GM21423 (cell line): ENCODE data around the gene GLCE.
"Not testable (repeated sequence)": the region's sequence is repeated elsewhere in the genome, so short reads cannot be mapped to it uniquely, and the experiment has no call there.

ENCODE experiments used
- ATAC-seq: cut with Tn5 transposase; IDR thresholded peaks from one replicate; pipeline ENCODE4 v1.9.1; 2021; ENCODE audit warnings: mild to moderate bottlenecking, moderate library complexity; ENCODE audit not compliant: unreplicated experiment

The GLCE gene

DNA sequence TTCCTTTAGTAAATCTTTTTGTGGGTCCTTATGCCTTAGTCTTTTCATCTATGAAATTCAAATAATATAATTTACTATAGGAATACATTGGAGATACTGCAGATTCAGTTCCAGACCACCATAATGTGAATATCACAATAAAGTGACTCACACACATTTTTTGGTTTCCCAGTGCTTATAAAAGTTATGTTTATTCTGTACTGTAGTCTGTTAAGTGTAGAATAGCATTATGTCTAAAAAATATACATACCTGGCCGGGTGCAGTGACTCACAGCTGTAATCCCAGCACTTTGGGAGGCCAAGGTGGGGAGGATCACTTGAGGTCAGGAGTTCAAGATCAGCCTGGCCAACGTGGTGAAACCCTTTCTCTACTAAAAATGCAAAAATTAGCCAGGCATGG, 84.4 kb downstream of the GLCE start:
- no peak for ATAC-seq

DNA sequence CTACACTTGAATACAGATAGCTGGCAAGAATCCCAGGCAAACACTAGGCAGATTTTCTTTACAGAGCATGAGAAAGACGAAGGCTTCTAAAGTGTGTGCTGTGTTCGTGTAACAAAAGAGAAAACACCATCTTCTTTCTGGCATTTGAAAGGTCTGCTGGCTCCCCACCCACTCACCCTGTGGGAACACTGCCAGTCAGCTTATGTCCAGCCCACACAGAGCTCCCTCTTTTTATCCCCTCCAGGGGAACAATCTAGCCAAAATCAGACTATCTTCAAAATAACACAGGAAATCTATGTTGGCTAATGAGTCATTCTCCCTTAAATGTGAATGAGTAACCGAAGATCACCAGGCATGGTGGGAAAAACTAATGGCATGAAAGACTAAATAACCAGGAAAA, 92.7 kb downstream of the GLCE start:
- no peak for ATAC-seq

DNA sequence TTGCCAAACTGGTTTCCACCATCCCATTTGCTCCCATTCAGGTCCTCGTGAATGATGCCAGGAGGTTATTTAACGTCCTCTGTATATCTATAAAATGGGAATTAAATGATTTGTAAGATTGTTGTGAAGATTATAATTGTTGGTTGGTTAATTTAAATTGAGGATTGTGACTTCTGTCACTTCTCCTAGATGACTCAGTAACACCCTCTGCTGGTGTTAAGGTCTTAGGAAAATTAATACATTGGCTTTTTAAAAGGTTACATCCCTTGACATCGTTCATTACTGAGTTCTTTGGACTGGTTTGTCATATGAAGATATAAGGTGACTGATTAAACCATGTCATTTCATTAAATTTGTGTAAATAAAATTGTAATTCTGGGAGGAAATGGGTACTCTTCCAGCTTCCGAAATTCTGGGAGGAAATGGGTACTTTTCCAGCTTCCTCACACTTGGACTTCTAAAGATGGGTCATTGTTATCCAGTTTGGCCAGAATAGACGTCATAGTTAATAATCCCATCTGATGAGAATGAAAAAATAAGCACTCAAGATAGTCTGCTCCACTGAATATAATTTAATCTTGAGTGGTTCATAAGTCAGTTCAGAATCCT, 105.0 kb downstream of the GLCE start:
- ATAC-seq: no peak

- no peak for ATAC-seq
These were observed 110.8 kb downstream of the GLCE start for GRCh38 chr15:69271217-69271616.

DNA sequence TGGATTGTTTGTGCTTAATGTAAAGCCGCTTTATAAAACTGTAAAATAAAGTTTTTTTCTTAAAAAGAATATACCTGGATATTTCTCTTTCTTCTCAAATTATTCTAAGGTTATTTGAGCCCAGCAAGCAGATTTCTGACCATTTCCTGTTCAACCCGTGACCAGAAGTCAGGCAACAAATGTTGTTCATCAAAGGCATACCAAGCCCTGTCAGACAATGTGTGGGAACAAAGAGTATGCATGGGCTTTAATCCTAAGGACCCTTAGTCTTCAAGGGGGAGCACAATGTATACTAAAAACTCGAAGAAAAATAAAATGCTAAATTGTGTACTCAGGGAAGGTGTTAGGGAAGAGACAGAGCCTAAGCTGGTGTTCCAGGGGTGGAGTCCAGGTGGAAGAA, 111.7 kb downstream of the GLCE start:
- no peak for ATAC-seq

DNA sequence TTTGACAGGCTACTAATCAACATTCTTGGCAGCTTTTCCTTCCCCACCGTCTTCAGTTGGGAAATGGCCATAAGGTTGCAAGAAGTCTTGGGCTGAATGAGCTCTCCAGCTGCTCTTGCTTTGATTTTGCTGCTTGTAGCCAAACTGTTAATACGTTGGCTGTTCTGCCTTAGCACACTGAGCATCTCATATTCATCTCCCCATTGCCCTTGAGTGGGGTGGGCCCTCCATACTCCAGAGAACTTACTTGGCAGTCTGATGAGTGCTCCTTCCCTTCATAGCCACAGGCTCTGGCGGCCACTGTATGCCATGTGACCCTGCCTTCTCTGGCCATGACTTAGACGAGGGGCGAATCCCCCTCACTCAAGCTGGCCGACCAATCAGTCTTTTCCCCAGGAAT, 112.5 kb downstream of the GLCE start:
- ATAC-seq: no peak

DNA sequence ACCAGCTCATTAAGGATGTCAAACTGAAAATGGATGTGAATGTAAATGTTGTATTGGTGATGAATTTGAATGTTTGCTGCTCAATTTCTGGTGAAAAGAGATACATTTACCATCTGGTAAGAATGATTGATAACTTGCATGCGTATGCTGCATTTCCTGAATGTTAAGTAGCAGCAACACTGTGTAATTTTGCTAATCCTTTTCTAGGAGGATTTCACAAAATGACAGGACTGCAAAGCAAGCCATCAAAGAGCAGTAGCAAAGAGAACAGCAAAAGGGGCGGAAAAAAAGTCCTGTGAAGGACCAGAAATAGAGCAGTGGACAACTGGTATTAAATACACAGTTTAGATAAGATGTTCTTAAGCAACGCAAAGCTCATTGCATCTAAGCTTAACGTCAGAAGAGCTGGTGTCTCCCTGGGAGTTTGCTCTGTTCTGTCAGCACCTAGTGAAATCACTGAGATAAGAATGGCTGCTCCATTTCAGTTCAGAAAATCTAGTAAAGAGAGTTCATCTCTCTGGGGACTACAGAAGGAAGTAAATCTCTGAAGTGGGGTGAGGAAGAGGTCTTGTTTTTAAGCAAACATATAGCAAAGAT, 114.7 kb downstream of the GLCE start:
- ATAC-seq: no peak

- ATAC-seq: no peak
These were observed 115.6 kb downstream of the GLCE start for GRCh38 chr15:69275933-69276560.

GRCh38 chr15:69277316-69277715, 116.9 kb downstream of the GLCE start:
- no peak for ATAC-seq

DNA sequence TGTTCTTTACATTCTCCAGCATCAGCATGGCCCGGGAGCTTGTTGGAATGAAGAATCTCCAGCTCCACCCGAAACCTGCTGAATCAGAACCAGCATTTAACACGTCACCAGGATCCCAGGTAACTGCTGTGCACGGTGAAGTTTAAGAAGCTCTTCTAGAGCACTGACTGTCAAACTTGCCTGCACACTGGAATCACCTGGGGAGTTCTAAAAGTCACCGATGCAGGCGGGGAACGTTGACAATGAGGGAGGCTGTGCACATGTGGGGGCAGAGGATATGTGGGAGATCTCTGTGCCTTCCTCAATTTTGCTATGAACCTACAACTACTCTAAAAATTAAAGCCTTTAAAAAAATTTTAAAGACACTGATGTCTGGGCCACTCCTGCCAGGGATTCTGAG, 119.2 kb downstream of the GLCE start:
- no peak for ATAC-seq

DNA sequence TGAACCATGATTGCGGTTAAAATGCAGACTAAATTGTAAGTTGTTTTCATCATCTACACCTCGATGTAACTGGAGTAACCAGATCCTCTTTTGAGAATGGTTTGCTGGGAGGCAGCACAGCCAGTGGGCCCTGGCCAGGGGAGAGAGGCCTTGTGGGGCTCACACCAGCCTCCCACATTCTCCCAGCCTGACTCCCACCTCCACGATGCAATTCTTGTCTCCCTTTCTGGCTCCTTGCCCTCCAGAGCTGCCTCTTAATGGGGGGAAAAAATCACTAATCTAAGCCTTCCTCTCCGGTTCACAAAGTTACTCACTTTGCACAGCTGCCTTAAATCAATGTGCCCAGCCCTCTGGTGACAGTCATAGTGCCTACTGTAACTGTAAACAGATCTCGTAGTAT, 120.3 kb downstream of the GLCE start:
- no peak for ATAC-seq

DNA sequence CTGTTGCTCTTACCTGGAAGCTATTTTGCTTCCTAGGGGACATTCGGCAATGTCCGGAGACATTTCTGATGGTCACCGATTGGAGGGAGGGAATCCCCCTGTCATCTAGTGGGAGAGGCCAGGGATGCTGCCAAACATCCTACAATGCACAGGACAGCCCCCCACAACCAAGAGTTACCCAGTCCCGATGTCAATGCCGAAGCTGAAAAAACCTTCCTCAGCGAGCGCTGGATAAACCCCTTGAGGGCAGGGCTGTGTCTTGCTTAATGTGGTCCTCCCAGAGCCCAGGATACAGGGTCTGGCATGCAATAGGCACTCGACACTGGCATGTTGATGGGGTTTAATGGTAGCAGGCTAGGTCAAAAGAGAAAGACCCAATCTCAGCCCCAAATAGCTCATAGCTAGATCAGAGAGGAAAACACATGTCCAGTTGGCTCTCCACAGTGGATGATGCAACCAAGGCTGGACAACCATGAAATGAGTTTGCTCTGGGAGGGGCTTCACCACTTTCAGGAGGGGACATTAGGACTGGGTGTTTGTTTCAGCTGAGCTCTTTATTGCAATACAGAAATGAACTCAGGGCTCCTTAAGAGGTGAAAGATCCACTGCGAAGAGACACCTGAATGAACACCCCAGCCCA, 121.8 kb downstream of the GLCE start:
- ATAC-seq: no peak

GRCh38 chr15:69285834-69286233, 125.4 kb downstream of the GLCE start:
- no peak for ATAC-seq

DNA sequence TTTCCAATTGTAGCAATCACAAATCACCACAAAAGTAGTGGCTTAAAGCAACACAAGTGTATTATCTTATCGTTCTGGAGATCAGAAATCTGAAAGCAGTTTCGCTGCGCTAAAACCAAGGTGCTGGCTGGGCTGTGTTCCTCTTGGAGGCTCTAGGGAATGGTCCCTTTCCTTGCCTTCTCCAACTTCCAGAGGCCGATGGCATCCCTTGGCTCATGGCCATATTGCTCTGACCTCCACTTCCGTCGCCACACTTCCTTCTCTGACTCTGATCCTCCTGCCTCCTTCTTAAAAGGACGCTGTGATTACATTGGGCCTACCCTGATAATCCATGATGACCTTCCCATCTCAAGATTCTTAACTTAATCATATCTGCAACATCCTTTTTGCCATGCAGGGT, 127.6 kb downstream of the GLCE start:
- no peak for ATAC-seq

DNA sequence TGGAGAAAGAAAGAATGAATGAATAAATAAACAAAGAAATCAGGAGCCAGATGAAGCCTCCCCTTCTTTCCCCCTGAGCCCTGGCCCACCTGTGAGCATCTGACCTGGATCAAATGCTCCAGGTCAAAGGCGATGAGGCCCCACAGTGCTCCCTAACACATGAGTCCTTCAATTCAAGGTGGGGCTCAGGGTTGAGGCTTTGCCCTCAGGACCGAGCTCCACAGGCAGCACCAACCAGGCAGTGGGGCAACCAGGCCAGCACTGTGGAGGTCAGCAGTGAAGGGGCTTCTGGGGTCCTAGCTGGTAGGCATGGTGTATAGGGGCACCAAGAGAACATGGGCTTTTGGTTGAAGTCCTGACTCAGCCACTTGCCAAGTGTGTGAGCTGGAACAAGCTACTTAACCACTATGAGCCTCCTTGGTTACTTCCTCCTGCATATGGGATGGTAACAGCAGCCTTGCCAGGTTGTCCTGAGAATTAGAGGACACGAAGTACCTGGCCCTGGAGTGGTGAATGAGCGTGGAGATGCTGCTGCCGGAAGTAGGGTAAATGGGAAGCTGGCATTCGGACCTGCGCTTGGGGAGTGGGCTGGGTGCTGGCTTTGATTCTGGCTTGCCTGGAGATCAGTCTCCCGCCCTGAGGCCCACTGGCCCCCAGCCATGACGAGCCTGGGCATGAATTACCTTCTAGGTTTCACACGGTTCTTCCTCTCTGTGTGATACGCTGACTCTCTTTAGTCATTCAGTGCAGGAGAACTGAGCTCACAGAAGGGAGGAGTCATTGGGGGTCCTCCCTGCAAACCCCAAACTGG, 128.3 kb downstream of the GLCE start:
- no peak for ATAC-seq

DNA sequence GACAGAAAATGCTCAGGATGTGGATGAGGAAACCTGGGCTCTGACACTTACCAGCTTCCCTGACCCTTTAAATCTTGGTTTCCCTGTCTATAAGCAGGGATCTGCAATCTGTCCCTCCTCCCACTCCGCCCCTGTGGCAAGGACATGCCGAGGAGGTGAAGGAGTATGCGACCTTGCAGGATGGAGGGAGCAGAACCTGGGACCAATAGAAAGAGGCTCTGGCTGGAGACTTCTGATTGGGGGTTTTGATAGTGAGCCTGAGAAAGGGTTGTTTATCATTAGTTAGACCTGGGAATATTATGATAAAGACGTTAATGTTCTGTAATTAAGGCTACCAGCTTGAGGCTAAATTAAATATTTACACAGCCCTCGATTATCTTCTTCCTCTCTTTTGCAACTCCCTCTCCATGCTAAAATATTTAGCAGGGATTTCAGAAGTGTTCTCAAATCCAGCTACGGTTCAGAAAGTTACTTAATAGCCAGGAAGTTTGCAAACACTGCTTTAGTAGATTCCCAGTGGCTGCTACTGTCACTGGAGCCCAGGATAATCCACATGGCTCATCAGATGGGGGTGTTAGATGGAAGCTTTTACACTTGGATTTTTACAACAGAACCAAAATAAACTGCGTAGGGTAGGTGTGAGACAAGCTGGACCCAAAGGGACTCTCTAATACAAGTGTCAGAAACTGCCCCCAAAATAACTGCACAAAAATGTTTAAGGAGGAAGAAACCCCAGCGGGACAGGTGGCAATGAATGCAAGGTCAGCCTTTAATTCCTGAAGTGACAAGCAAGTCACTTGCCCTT, 129.1 kb downstream of the GLCE start:
- no peak for ATAC-seq

DNA sequence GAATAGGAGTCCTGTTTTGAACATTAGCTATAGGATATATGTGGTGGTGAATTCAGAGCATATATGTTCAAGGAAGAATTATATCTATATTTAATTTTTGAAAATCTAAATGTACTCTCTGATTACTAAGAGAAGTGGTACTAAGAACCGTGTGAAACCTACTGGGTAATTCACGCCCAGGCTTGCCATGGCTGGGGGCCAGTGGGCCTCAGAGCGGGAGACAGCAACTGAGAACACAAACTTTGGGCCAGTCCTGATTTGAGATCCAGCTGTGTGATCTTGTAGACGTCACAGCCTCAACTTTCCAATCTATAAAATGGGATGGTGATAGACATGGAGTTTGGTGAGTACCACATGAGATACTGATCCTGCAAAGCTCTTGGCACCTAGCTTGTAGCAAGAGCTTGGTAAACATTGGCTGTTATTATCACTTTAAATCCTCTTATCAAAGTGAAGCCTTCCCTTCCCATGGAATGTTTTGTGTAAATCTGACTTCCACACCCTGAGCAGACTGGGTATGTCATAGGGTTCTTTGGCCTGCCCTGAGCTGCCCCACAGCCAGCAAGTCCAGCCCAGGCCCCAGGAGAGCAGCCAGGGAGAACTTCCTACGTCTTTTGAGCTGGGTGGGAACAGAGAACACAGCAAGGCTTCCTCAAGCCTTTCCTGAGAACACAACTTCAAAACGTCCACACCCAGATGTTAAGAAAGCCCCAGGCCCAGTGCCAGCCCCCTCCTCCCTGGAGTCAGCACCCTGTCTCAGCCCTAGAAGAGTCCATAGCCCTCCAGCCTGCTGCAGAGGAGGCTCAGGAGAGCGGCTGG, 130.1 kb downstream of the GLCE start:
- no peak for ATAC-seq

GRCh38 chr15:69291651-69292050, 131.2 kb downstream of the GLCE start:
- not testable (repeated sequence) for ATAC-seq

DNA sequence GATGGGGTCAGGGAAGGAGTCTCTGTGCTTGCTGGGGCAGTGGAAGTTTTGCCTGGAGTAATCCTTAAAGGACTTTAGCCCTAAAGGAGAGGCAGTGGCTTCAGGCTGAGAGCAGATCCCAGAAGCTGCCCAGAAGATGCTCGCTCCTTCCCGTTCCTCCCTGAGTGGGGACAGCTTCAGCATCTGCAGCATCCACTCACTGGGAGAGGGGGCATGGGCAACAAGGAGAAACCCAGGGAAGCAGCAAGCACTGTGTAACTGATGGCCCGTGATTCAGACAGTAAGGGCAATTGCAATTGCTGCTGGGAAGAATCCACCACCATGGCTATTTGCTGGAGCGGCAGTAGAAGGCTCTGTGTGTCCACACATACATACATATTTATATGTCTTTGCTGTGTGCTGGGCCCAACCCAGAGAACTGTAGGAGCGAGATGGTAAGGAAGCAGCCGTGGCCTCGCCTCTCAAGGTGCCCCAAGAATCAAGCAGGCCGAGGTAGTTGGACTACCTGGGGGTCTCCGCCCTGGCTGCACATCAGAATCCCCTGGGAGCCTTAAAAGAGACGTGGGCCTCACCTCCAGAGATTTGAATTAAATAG, 132.5 kb downstream of the GLCE start:
- no peak for ATAC-seq
